Progenitor cell of endocrine pancreas (in vitro differentiated cells): ENCODE data around the gene ARHGAP10. TPM values are rescaled to one million over a fixed set of nuclear protein-coding genes. Genes with fewer than 3 reads are reported as not detected.

Source experiments
- DNase-seq: peaks from one replicate; pipeline ENCODE4 v3.0.0; 2021; ENCODE audit warnings: low spot score; ENCODE audit not compliant: unreplicated experiment
- H3K27ac Mint-ChIP-seq: 2 replicates; pipeline ENCODE4 v1.8.0; 2021; ENCODE audit warnings: mild to moderate bottlenecking, moderate library complexity, mixed read lengths
- H3K27me3 Mint-ChIP-seq: 2 replicates; pipeline ENCODE4 v1.8.0; 2021; ENCODE audit warnings: mixed read lengths
- H3K36me3 Mint-ChIP-seq: 2 replicates; pipeline ENCODE4 v1.8.0; 2022; ENCODE audit warnings: mixed read lengths; ENCODE audit not compliant: insufficient read depth
- H3K4me1 Mint-ChIP-seq: 2 replicates; pipeline ENCODE4 v1.8.0; 2021; ENCODE audit warnings: low read depth, mixed read lengths
- H3K4me3 Mint-ChIP-seq: 2 replicates; pipeline ENCODE4 v1.8.0; 2021; ENCODE audit warnings: low read depth, mild to moderate bottlenecking, moderate library complexity, mixed read lengths
- H3K9me3 Mint-ChIP-seq: 2 replicates; pipeline ENCODE4 v1.8.0; 2021; ENCODE audit warnings: low read depth, mixed read lengths
- CTCF ChIP-seq: fragments of 200-600 bp; sonication (generic); IDR thresholded peaks from one replicate; pipeline ENCODE4 v1.5.0; 2021; ENCODE audit warnings: antibody characterized with exemption, mild to moderate bottlenecking; ENCODE audit not compliant: unreplicated experiment
- total RNA-seq: library from RNA; stranded (reverse); gene quantifications from 2 replicates; pipeline ENCODE4 v1.2.1, GENCODE V29; 2021

Gene ARHGAP10
- total RNA-seq, 1 donor from 2014 or later = 11.0 TPM

- no peak overlapping the region for H3K4me3 Mint-ChIP-seq
- H3K4me1 Mint-ChIP-seq = no peaks in the 10 kb centered on the region
- no peaks in the 10 kb centered on the region for H3K27me3 Mint-ChIP-seq
- no peak for TF ChIP-seq CTCF
- H3K36me3 Mint-ChIP-seq = peaks cover 5% of the 10 kb centered on the region
- no peaks in the 10 kb centered on the region for H3K9me3 Mint-ChIP-seq
- no peak for DNase-seq
- H3K27ac Mint-ChIP-seq = no peak overlapping the region
These were observed 226.7 kb downstream of the ARHGAP10 start for GRCh38 chr4:147958489-147959065.

- H3K27ac Mint-ChIP-seq = no peak overlapping the region
These were observed 229.1 kb downstream of the ARHGAP10 start for GRCh38 chr4:147960971-147961370.

GRCh38 chr4:147963839-147964238, 232.0 kb downstream of the ARHGAP10 start:
- Mint-ChIP-seq H3K4me3 (no peak overlapping the region), H3K27ac (no peak overlapping the region), H3K36me3 (peaks cover 2% of the 10 kb centered on the region), H3K9me3 (no peaks in the 10 kb centered on the region), H3K27me3 (no peaks in the 10 kb centered on the region), H3K4me1 (peaks cover 5% of the 10 kb centered on the region)
- no peak for DNase-seq
- no peak for TF ChIP-seq CTCF

More at GRCh38 chr4:147960971-147961370, 229.1 kb downstream of the ARHGAP10 start:
- Mint-ChIP-seq H3K4me3 (no peak overlapping the region), H3K4me1 (peaks cover 5% of the 10 kb centered on the region), H3K27me3 (no peaks in the 10 kb centered on the region), H3K36me3 (peaks cover 3% of the 10 kb centered on the region), H3K9me3 (no peaks in the 10 kb centered on the region)
- no peak for DNase-seq
- no peak for TF ChIP-seq CTCF

- no peak for TF ChIP-seq CTCF
- no peak for DNase-seq
- Mint-ChIP-seq H3K9me3 (no peaks in the 10 kb centered on the region), H3K36me3 (peaks cover 2% of the 10 kb centered on the region), H3K4me3 (no peak overlapping the region), H3K4me1 (peaks cover 5% of the 10 kb centered on the region), H3K27me3 (no peaks in the 10 kb centered on the region), H3K27ac (no peak overlapping the region)
These were observed 232.5 kb downstream of the ARHGAP10 start for GRCh38 chr4:147964266-147964880.

GRCh38 chr4:147965056-147965455, 233.2 kb downstream of the ARHGAP10 start:
- H3K36me3 Mint-ChIP-seq = peaks cover 2% of the 10 kb centered on the region
- no peaks in the 10 kb centered on the region for H3K9me3 Mint-ChIP-seq
- H3K27ac Mint-ChIP-seq = no peak overlapping the region
- no peak for DNase-seq
- no peak overlapping the region for H3K4me3 Mint-ChIP-seq
- TF ChIP-seq CTCF = no peak
- H3K27me3 Mint-ChIP-seq = no peaks in the 10 kb centered on the region
- peaks cover 5% of the 10 kb centered on the region for H3K4me1 Mint-ChIP-seq
